HG02943 (cell line): ENCODE data around the gene STK4.
A peak's percentile ranks its signal among the peaks of the same experiment; 100 is the strongest.

ENCODE experiments used
- ATAC-seq: cut with Tn5 transposase; IDR thresholded peaks from one replicate; pipeline ENCODE4 v1.9.1; 2021; ENCODE audit warnings: mild to moderate bottlenecking, low read depth, moderate library complexity; ENCODE audit not compliant: unreplicated experiment

The STK4 gene

GRCh38 chr20:44966030-44966961, at the start of gene STK4:
STK4 (plus strand) TSS chr20:44966512; CDS start chr20:44966569, 57 bp downstream.
- ATAC-seq = peak; percentile 64

- ATAC-seq = no peak
These were observed 49.7 kb upstream of the STK4 start for GRCh38 chr20:44916586-44916985.

- no peak for ATAC-seq
These were observed 48.9 kb upstream of the STK4 start for GRCh38 chr20:44917399-44917798.

- ATAC-seq = no peak
These were observed 48.0 kb upstream of the STK4 start for GRCh38 chr20:44918342-44918741.

GRCh38 chr20:44918761-44919160, 47.6 kb upstream of the STK4 start:
- ATAC-seq = no peak

- no peak for ATAC-seq
These were observed 44.9 kb upstream of the STK4 start for GRCh38 chr20:44921447-44921846.

- ATAC-seq = no peak
These were observed 41.8 kb upstream of the STK4 start for GRCh38 chr20:44924541-44924940.

- no peak for ATAC-seq
These were observed 37.7 kb upstream of the STK4 start for GRCh38 chr20:44928595-44928994.

- ATAC-seq = no peak
These were observed 35.7 kb upstream of the STK4 start for GRCh38 chr20:44930517-44931168.

GRCh38 chr20:44931911-44932310, 34.4 kb upstream of the STK4 start:
- no peak for ATAC-seq

GRCh38 chr20:44932916-44933315, 33.4 kb upstream of the STK4 start:
- no peak for ATAC-seq

- no peak for ATAC-seq
These were observed 29.8 kb upstream of the STK4 start for GRCh38 chr20:44936510-44936909.

- no peak for ATAC-seq
These were observed 27.7 kb upstream of the STK4 start for GRCh38 chr20:44938637-44939036.

- no peak for ATAC-seq
These were observed 25.1 kb upstream of the STK4 start for GRCh38 chr20:44941120-44941691.

GRCh38 chr20:44942264-44942973, 23.9 kb upstream of the STK4 start:
- no peak for ATAC-seq

GRCh38 chr20:44943828-44944227, 22.5 kb upstream of the STK4 start:
- no peak for ATAC-seq

- no peak for ATAC-seq
These were observed 21.1 kb upstream of the STK4 start for GRCh38 chr20:44945261-44945660.

GRCh38 chr20:44946271-44946852, 19.9 kb upstream of the STK4 start:
- ATAC-seq = no peak

- ATAC-seq = no peak
These were observed 18.2 kb upstream of the STK4 start for GRCh38 chr20:44948107-44948506.

GRCh38 chr20:44948513-44948912, 17.8 kb upstream of the STK4 start:
- ATAC-seq = no peak
